Peyer's patch (tissue), 4 donors: Measurements from ENCODE around the gene TRIM24.

Experiments
- POLR2A ChIP-seq, 2 donors: fragments of 450-650 bp; IDR thresholded peaks; one replicate each; pipeline ENCODE4 v1.5.1; 2017; ENCODE audit warnings: antibody characterized with exemption in 2 of 2, mild to moderate bottlenecking in 2 of 2, moderate library complexity in 2 of 2
- TF ChIP-seq, protein P1 (sequence below), 6 experiments: fragments of 450-650 bp in 4 of 6; fragments of 200-600 bp in 2 of 6; sonication (generic) in 1 of 6; IDR thresholded peaks; one replicate each; pipeline ENCODE4 v1.5.1; 2017 to 2019; ENCODE audit warnings: antibody characterized with exemption in 6 of 6, mild to moderate bottlenecking in 3 of 6, moderate library complexity in 1 of 6

DNA sequence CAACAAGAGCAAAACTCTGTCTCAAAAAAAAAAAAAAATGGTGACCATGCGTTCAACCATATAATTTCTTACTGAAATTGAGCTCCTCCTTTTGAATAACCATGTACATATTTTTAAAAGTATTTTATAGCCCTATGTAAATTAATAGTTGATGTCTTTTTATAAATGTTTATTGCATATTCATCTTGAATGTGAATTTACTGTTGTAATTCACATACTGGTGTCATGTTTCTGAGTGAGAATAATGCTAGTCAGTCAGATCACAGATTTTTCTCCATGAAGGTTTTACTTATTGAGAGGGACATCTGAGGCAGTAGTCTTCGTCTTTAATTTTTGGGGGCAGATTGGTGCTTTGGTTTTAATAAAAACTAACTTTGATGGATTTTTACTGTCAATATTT lies 128.9 kb downstream of the TRIM24 start:
- TF ChIP-seq, protein P1, sequence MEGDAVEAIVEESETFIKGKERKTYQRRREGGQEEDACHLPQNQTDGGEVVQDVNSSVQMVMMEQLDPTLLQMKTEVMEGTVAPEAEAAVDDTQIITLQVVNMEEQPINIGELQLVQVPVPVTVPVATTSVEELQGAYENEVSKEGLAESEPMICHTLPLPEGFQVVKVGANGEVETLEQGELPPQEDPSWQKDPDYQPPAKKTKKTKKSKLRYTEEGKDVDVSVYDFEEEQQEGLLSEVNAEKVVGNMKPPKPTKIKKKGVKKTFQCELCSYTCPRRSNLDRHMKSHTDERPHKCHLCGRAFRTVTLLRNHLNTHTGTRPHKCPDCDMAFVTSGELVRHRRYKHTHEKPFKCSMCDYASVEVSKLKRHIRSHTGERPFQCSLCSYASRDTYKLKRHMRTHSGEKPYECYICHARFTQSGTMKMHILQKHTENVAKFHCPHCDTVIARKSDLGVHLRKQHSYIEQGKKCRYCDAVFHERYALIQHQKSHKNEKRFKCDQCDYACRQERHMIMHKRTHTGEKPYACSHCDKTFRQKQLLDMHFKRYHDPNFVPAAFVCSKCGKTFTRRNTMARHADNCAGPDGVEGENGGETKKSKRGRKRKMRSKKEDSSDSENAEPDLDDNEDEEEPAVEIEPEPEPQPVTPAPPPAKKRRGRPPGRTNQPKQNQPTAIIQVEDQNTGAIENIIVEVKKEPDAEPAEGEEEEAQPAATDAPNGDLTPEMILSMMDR (IDR thresholded peaks at IDR 0.05) = no peak
- TF ChIP-seq POLR2A (IDR thresholded peaks at IDR 0.05) = no peak
